Thyroid gland (tissue), 4 donors: ENCODE data around the gene CD48. TPM values are rescaled to one million over a fixed set of nuclear protein-coding genes. Genes with fewer than 3 reads are reported as not detected.

Experiments
- DNase-seq, 2 donors: peaks; one replicate each; pipeline ENCODE4 v3.0.0-alpha.2; 2019
- H3K27ac ChIP-seq, 3 donors: fragments of 200-600 bp; sonication (generic); 1 replicate in 2 of 3; 2 replicates in 1 of 3; pipeline ENCODE4 v1.5.1; 2016 to 2019; ENCODE audit warnings: mild to moderate bottlenecking in 1 of 3, moderate library complexity in 1 of 3
- H3K27me3 ChIP-seq: fragments of 200-600 bp; sonication (generic); one replicate; pipeline ENCODE4 v1.5.1; 2019
- H3K36me3 ChIP-seq, 2 donors: fragments of 200-600 bp; sonication (generic); one replicate each; pipeline ENCODE4 v1.5.1; 2016 to 2019
- H3K4me1 ChIP-seq, 2 donors: fragments of 200-600 bp; sonication (generic); one replicate each; pipeline ENCODE4 v1.5.1; 2017 to 2019
- H3K4me3 ChIP-seq, 3 donors: fragments of 200-600 bp; sonication (generic); replicated peaks in 1 of 3; 1 replicate in 2 of 3; 2 replicates in 1 of 3; pipeline ENCODE4 v1.5.1; 2016; ENCODE audit warnings: mild to moderate bottlenecking in 1 of 3
- H3K9me3 ChIP-seq: fragments of 200-600 bp; sonication (generic); one replicate; pipeline ENCODE4 v1.5.1; 2017
- POLR2A ChIP-seq, 2 donors: fragments of 450-650 bp; IDR thresholded peaks; one replicate each; pipeline ENCODE4 v1.6.1; 2017; ENCODE audit warnings: antibody characterized with exemption in 2 of 2, mild to moderate bottlenecking in 2 of 2, moderate library complexity in 1 of 2
- WGBS, 2 donors: methylation state at CpG; one replicate each; pipeline ENCODE4 v1.1.5; 2017; 5-methylcytosine and 5-hydroxymethylcytosine counted together
- intact Hi-C: fragments of 100-400 bp; cut with DNase I; formaldehyde crosslinking; loops from one replicate; pipeline ENCODE4 v1.15.1; 2023
- total RNA-seq, 4 donors: library from RNA; depleted of rRNA; stranded (reverse); fragments of >200 nt; gene quantifications; one replicate each; pipeline ENCODE4 v1.2.3, GENCODE V29; 2016
- TF ChIP-seq, protein P1 (sequence below), 6 experiments: fragments of 200-600 bp in 3 of 6; fragments of 450-650 bp in 3 of 6; sonication (generic) in 3 of 6; IDR thresholded peaks; one replicate each; pipeline ENCODE4 v1.5.1; 2016 to 2019; ENCODE audit warnings: antibody characterized with exemption in 6 of 6, mild to moderate bottlenecking in 2 of 6, inconsistent platforms in 1 of 6, moderate library complexity in 1 of 6

The CD48 gene
- total RNA-seq, 4 donors from 2014 or later = 3.5 to 13.6 (median 4.8) TPM

GRCh38 chr1:160638926-160639325 lies 72.7 kb downstream of the CD48 start:
- intact Hi-C loops = no loop called here
- TF ChIP-seq POLR2A (IDR thresholded peaks at IDR 0.05) = no peak
- TF ChIP-seq, protein P1, sequence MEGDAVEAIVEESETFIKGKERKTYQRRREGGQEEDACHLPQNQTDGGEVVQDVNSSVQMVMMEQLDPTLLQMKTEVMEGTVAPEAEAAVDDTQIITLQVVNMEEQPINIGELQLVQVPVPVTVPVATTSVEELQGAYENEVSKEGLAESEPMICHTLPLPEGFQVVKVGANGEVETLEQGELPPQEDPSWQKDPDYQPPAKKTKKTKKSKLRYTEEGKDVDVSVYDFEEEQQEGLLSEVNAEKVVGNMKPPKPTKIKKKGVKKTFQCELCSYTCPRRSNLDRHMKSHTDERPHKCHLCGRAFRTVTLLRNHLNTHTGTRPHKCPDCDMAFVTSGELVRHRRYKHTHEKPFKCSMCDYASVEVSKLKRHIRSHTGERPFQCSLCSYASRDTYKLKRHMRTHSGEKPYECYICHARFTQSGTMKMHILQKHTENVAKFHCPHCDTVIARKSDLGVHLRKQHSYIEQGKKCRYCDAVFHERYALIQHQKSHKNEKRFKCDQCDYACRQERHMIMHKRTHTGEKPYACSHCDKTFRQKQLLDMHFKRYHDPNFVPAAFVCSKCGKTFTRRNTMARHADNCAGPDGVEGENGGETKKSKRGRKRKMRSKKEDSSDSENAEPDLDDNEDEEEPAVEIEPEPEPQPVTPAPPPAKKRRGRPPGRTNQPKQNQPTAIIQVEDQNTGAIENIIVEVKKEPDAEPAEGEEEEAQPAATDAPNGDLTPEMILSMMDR (IDR thresholded peaks at IDR 0.05) = no peak
- Histone ChIP-seq H3K27ac (no peak overlapping the region), H3K9me3 (no peaks in the 10 kb centered on the region), H3K27me3 (no peaks in the 10 kb centered on the region), H3K4me3 (no peak overlapping the region), H3K4me1 (no peaks in the 10 kb centered on the region), H3K36me3 (no peaks in the 10 kb centered on the region)
- DNase-seq = no peak
- WGBS, 2 donors = 91 to 92% methylated on average over 6 of the region's 6 CpGs

DNA sequence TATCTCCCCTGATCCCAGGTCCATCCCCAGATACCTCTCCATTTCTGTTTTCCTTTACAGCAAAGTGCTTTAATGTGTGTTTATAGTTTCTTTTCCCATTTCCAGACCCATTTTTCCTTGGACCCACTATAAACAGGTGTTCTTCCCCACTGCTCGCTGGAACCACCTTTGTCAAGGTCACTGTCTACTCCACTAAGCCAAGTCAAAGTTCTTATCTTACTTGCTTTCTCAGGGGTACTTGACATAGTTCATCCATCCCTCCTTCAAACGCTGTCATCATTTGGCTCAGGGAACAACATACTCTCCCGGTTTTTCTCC lies 73.1 kb downstream of the CD48 start:
- TF ChIP-seq POLR2A (IDR thresholded peaks at IDR 0.05) = no peak
- TF ChIP-seq, protein P1 (IDR thresholded peaks at IDR 0.05) = no peak
- intact Hi-C loops = no loop called here
- WGBS, 2 donors = 54 to 56% methylated on average over 3 of the region's 3 CpGs
- H3K4me1 ChIP-seq = no peaks in the 10 kb centered on the region
- H3K4me3 ChIP-seq = no peak overlapping the region
- no peaks in the 10 kb centered on the region for H3K27me3 ChIP-seq
- H3K27ac ChIP-seq = no peak overlapping the region
- no peaks in the 10 kb centered on the region for H3K36me3 ChIP-seq
- no peaks in the 10 kb centered on the region for H3K9me3 ChIP-seq
- DNase-seq = no peak

DNA sequence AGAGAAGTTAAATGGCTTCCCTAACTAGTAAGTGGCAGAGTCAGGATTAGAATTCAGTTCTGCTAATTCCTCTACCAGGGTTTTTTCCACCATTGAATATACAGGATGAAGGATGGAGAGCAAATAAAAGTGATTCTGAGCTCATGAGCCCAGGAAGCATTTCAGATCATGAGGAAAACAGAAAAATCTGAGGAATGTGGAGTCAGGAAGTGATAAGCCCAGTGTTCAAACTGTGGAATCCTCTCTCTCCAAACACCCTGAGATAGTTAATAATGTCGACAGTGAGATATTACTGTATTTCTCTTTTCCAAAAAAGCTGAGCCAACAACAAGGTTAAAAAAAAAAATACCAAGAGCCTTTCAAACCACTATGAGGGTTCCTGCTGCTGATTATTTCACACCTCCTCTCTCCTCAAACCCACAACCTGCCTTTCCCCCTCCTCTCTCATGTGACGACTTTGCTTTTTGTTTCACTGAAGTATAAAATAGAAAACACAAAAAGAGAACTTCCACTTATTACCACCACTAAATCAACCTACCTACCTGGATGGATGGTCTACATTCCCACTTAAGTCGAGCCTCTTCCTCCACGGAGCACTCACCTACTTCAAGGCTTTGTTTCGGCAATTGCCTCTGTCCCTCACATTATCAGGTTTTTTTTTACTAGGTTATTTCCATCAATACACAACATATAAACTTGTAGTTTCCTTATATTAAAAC lies 73.6 kb downstream of the CD48 start:
- TF ChIP-seq, protein P1 (IDR thresholded peaks at IDR 0.05) = no peak
- TF ChIP-seq POLR2A (IDR thresholded peaks at IDR 0.05) = no peak
- H3K4me1 ChIP-seq = no peaks in the 10 kb centered on the region
- DNase-seq = no peak
- H3K9me3 ChIP-seq = no peaks in the 10 kb centered on the region
- no peak overlapping the region for H3K27ac ChIP-seq
- WGBS, 2 donors = 41 to 43% methylated on average over 5 of the region's 5 CpGs
- H3K36me3 ChIP-seq = no peaks in the 10 kb centered on the region
- H3K4me3 ChIP-seq = no peak overlapping the region
- intact Hi-C loops = no loop called here
- H3K27me3 ChIP-seq = no peaks in the 10 kb centered on the region

DNA sequence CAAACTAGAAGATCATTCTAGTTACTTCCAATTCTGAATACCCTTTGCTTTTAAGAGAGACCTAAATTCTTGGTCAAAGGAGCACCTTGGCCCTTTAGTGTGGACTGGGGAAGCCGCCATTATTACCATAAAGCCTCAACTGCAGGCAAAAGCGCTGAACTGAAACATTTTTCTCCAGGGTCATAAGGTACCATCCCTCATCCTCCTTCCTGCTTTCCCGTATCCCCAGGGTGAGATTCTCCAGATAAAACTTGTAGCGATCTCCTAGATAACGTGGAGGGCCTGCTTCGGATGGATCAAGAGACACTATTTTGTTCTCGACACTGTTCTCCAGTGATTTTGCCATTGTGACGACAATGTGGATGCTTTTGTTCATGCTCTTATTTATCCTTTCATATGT lies 74.6 kb downstream of the CD48 start:
- intact Hi-C loops = no loop called here
- Histone ChIP-seq H3K27me3 (no peaks in the 10 kb centered on the region), H3K4me3 (no peak overlapping the region), H3K4me1 (no peaks in the 10 kb centered on the region), H3K9me3 (no peaks in the 10 kb centered on the region), H3K27ac (no peak overlapping the region), H3K36me3 (no peaks in the 10 kb centered on the region)
- DNase-seq = no peak
- 95 to 96% methylated on average over 8 of the region's 8 CpGs for WGBS, 2 donors
- TF ChIP-seq, protein P1 (IDR thresholded peaks at IDR 0.05) = no peak
- no peak for TF ChIP-seq POLR2A (IDR thresholded peaks at IDR 0.05)

GRCh38 chr1:160636547-160636946 lies 75.1 kb downstream of the CD48 start:
- intact Hi-C loops = no loop called here
- Histone ChIP-seq H3K27ac (no peak overlapping the region), H3K4me1 (no peaks in the 10 kb centered on the region), H3K4me3 (no peak overlapping the region), H3K27me3 (no peaks in the 10 kb centered on the region), H3K9me3 (no peaks in the 10 kb centered on the region), H3K36me3 (no peaks in the 10 kb centered on the region)
- TF ChIP-seq, protein P1 (IDR thresholded peaks at IDR 0.05) = no peak
- no peak for TF ChIP-seq POLR2A (IDR thresholded peaks at IDR 0.05)
- 84 to 90% methylated on average over 3 of the region's 3 CpGs for WGBS, 2 donors
- DNase-seq = no peak
